ENCODE measurements around the gene ATP8B3.

GRCh38 chr19:1752009-1752756 lies 59.9 kb downstream of the ATP8B3 start:
- no peak for TF ChIP-seq CTCF (conservative IDR thresholded peaks at IDR 0.05; ENCODE audit: low read depth in 2 of 2)
- TF ChIP-seq POLR2AphosphoS5 (IDR thresholded peaks at IDR 0.05; ENCODE audit: low read depth): no peak
- TF ChIP-seq CREB1 (CRISPR knock-in tag; IDR thresholded peaks at IDR 0.05; ENCODE audit: low read depth): no peak

All from GM23338 (cell line).